Measurements from ENCODE around the gene CMIP.
A peak's percentile ranks its signal among the peaks of the same experiment; 100 is the strongest.

Gene CMIP

DNA sequence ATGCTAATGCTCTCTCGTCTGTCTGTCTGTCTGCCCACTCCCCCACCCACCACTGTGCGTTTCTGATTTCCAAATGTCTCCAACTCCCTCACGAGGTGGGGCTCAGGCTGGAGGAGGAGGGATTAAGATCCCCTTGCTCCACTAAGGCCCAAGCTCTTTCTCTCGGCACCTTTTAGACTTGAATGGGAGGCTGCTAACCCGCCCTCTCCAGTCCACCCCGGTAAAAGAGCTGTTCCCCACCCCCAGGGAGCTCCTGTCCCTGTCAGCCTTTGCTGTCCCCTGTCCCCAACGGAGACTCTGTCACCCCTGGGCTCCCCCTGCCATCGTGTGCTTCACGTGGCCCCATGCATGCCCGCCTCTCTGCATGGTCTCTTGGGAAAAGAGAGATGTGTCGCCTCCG is 266.0 kb downstream of the CMIP start:
- DNase-seq, result no peak

GRCh38 chr16:81711657-81712319 is 267.2 kb downstream of the CMIP start:
- DNase-seq, result no peak

- DNase-seq, result no peak
Observed at GRCh38 chr16:81712681-81713080, 268.1 kb downstream of the CMIP start.

DNA sequence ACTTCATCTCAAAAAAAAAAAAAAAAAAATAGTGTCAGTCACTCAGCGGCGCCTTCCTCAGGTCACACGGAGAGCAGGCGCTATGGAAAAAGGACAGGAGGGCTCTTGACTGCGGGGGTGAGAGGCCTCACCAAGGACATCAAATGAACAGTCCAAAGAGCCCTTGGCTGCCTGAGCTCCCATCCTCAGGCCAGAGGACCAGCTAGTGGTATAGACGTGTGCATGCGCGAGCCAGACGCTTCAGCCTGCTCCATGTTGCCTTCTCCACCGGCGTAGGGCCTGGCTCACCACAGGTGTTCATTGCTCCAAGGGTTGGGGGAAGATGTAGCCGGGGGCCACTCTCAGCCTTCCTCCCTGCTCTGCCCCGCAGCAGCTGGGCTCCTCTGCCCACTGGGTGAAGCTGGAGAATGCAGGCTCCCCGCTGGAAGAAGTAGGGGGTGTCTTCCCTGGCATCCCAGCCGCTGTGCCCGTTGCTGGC is 268.7 kb downstream of the CMIP start:
- DNase-seq, result no peak

GRCh38 chr16:81713796-81714195 is 269.2 kb downstream of the CMIP start:
- no peak for DNase-seq

DNA sequence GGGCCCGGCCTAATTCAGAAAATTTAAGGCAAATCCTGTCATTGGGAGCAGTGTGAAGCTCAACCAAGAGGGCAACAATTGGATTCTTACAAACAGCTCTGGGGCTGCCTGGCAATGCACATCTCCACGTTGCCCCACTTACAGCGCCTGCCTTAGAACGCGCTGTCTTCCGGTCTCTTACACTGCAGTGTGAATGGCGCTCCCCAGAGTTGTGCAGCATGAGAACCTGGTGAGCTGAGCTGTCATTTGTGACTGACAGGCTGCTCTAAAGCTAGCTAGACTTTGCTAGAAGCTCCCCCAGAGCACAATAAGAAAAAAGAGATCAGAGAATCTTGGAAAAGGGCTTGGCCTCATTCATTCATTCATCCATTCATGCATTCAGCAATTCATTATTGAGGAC is 270.0 kb downstream of the CMIP start:
- no peak for DNase-seq

- DNase-seq, result no peak
Observed at GRCh38 chr16:81715358-81716196, 271.0 kb downstream of the CMIP start.

DNA sequence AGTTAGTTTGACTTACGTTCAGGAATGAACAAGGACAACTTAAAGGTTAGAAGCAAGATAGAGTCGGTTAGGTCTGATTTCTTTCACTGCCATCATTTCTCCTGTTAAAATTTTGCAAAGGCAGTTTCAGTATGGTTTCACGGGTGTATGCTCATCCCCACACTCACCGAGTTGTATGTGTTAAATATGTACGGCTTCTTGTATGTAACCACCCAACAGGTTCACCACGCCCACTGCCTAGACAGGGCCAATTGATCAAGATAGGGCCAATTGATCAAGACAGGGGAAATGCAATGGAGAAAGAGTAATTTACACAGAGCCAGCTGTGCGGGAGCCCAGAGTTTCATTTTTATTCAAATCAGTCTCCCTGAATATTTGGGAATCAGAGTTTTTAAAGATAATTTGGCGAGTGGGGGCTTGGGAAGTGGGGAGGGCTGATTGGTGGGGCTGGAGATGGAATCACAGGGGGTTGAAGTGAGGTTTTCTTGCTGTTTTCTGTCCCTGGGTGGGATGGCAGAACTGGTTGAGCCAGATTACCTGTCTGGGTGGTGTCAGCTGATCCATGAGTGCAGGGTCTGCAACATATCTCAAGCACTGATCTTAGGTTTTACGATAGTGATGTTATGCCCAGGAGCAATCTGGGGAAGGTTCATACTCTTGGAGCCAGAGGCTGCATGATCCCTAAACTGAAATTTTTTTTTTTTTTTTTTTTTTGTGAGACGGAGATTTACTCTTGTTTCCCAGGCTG is 272.0 kb downstream of the CMIP start:
- DNase-seq, result no peak

DNA sequence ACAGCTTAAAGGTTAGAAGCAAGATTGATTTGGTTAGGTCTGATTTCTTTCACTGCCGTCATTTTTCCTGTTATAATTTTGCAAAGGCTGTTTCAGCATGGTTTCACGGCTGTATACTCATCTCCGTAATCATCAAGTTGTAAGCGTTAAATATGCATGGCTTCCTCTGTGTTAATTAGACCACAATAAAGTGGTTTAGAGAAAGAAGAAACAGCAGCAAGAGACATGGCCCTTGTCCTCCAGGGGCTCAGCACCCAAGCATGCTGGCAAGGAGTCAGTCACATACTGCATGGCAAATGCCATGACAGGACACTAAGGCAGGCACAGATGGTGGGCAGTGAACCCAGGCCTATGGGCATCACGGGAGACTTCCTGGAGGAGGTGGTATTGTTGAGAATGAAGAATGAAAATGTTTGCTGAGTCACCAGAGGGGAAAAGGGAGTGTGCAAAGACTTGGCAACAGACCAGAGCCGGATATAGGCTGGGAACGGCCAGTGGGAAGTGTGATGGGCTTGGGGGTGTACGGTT is 273.1 kb downstream of the CMIP start:
- no peak for DNase-seq

DNA sequence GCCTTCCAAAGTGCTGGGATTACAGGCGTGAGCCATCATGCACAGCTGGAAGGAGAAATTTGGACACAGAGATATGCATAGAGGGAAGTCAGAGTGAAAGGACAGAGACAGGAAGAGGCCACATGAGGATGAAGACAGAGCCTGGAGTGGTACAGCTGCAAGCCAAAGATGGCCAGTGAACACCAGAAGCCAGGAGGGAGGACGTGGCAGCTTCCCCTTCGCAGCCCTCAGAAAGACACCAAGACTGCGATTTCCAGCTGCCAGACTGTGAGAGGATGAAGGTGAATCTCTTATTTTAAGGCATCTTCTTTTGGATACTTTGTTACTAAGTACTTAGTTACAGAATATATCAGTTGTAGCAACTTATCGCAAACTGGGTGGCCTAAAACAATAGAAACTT is 274.0 kb downstream of the CMIP start:
- no peak for DNase-seq

- DNase-seq, result no peak
Observed at GRCh38 chr16:81719993-81720392, 275.4 kb downstream of the CMIP start.

GRCh38 chr16:81720973-81721906 is 276.6 kb downstream of the CMIP start:
- DNase-seq, result no peak

- peak; percentile 89 for DNase-seq
Observed at GRCh38 chr16:81723098-81723723, 278.6 kb downstream of the CMIP start.

GRCh38 chr16:81728435-81728834 is 283.8 kb downstream of the CMIP start:
- DNase-seq, result no peak

DNA sequence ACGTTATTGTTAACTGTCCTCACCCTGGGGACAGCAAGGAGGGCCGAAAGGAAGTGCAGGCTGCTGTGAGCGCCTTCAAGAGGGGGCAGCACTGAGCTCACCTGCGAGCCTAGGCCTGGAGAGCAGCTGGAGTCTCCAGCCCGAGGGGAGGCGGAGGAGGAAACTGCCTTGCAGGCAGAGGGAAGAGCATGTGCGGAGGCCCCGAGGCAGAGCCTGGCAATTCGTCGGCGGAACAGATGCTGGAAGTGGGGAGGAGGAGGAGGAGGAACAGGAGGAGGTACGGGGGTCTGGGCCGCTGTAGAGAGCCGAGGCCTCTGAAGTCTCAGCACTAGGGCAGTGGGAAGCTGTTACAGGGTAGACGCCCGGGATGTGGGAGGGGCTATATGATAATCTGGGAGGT is 284.8 kb downstream of the CMIP start:
- no peak for DNase-seq

DNA sequence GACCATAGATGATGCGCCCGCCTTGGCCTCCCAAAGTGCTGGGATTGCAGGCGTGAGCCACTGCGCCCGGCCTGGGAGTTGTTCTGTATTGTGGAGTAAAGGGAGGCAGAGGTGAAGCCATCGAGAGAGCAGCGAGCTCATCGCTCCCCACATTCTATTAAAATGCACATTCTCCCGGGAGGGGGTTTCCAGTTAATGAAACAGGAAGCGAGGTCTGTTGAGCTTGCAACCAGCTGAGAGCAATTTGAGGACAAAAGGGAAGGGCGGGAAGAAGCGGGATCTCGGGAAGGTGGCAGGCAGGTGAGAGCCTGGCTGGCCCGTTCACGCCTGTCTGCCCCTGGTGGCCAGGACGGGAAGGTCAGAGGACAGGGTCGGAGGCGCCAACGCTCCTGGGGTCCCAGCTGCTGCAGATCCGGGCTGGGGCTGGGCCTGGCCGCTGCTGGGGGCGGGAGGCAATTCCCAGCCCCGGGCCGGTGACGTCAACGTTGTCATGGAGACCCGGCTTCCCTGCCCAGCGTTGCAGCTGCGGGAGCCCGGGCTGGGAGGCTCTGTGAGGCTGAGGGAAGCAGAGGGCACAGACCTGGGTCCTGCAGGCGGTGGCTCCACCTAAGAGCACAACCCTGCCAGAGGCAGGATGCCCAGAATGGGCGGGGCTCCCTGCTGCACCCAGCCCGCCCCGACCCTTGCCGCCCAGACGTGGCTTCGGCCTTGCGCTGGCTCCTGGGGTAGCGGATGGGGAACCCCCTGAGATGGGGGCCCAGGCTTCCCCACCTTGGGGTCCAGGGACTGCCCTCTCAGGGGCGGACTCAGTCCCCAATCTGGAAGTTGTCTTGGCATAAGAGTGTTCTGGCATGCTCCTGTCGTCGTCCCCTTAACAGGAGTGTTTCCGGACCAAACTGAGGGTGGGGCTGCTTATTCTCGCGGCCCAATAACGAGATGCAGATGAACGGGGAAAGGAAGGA is 285.8 kb downstream of the CMIP start:
- DNase-seq, result peak; percentile 80

DNA sequence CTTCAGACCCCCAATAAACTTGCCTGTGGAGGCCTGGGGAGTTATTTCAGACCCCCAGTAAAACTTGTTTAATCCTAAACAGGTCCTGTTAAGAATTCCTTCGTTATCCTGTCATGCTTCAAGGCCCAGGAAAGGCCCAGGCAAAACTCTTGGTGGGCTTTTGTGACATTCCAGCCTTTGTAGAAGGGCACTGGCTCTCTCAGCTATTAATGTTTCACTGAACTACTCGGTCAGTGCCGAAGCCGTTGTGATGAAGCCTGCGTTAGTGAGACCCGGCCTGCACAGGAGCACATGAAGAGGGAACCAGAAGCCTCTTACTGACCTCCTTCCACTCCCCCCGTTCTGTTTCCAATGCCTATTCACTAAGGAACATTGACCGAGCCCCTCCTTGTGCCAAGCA is 287.0 kb downstream of the CMIP start:
- no peak for DNase-seq

DNA sequence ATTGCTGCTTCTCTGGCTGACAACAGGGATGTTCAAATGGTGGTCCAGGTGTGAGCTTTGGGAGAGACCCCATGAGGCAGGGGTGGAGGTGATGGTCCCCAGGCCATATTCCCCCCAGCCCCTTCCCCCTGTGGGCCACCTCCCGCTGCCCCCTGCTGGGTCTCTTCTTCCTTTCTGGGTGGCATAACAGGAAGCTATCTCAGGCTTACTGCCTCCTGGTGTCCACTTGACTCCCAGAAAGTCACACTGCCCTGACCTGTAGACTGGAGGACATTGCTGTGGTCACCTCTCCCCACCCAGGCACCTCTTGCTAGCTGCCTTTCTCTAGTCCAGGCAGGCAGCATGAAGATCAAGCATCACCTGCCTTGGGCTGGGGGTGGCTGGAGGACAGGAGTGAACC is 288.1 kb downstream of the CMIP start:
- DNase-seq, result no peak

- DNase-seq, result no peak
Observed at GRCh38 chr16:81733295-81733694, 288.7 kb downstream of the CMIP start.

GRCh38 chr16:81734632-81735434 is 290.2 kb downstream of the CMIP start:
- no peak for DNase-seq

All from NCI-H1694 (cell line).